Glomerular visceral epithelial cell (primary cell): ENCODE measurements around the gene LHFPL2.
"Not testable (repeated sequence)": the region's sequence is repeated elsewhere in the genome, so short reads cannot be mapped to it uniquely, and the experiment has no call there.

Experiments used
- DNase-seq: peaks from one replicate; pipeline ENCODE4 v3.0.0-alpha.2; 2016; ENCODE audit errors: extremely low spot score

Gene LHFPL2

GRCh38 chr5:78472469-78473106 is 176.0 kb downstream of the LHFPL2 start:
- DNase-seq, result peak; percentile 41

DNA sequence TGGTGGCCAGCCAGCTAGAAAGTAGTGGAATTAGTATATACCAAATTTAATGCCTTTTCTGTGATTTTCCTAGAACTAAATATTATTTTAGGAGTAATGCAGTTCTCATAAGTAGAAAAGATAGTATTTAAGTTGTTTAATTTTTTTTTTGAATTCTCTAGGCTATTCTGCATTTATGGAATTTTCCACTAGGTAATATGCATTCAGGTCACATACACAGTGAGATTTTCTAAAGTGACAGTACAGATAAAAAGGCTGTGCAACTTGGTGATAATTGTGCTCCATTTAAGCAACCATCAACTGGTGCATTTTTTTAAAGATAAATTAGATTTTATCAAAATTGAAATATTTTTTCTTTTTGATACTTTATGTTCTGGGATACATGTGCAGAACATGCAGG is 176.7 kb downstream of the LHFPL2 start:
- DNase-seq, result no peak

DNA sequence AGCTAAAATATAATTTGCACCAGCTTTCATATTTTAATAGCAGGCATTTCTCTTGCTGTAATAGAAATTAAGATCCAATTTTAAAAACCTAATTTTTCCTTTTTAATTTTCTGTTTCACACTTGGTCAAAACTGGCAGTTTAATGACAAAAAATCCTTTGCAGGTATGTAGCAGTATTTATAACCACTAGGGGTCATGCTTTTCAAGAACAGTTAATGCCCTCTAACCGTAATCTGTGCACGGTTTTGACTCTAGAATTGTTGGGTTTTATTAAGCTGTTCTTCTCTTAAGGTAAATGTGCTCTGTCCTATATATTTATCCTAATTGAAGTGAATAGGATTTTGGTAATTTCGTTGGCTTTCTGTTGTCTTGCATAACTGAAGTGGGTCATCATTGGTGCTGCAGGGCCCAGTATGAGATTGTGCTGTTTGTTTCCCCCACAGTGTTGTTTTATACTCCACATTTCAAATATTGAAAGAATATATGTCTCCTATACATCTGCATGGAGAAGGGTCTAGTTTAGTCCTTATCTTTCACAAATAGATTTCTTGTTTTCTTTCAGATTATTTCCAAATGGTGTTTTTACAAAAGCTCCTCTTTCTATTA is 180.7 kb downstream of the LHFPL2 start:
- peak; percentile 42 for DNase-seq

DNA sequence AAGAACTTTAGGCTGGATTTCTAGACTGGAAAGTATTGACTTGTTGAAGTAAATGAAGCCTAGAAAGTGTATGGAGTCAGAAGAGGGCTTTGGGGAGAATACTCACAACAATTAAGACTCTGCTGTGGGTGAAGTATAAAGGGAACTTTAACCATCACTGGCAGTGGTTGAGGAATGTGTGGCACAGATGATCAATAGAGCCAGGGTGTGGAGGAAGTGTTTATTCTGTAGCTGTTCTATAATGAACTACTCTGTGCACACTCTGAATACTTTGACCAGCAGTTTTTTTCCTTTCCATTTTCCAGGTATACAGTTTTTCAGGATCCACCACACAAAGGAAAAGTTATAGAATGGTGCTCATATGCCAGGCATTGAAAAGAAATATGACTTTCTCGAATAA is 181.4 kb downstream of the LHFPL2 start:
- no peak for DNase-seq

GRCh38 chr5:78458843-78459242 is 189.7 kb downstream of the LHFPL2 start:
- no peak for DNase-seq

GRCh38 chr5:78457507-78457906 is 191.1 kb downstream of the LHFPL2 start:
- not testable (repeated sequence) for DNase-seq

GRCh38 chr5:78449103-78449502 is 199.5 kb downstream of the LHFPL2 start:
- DNase-seq, result no peak

DNA sequence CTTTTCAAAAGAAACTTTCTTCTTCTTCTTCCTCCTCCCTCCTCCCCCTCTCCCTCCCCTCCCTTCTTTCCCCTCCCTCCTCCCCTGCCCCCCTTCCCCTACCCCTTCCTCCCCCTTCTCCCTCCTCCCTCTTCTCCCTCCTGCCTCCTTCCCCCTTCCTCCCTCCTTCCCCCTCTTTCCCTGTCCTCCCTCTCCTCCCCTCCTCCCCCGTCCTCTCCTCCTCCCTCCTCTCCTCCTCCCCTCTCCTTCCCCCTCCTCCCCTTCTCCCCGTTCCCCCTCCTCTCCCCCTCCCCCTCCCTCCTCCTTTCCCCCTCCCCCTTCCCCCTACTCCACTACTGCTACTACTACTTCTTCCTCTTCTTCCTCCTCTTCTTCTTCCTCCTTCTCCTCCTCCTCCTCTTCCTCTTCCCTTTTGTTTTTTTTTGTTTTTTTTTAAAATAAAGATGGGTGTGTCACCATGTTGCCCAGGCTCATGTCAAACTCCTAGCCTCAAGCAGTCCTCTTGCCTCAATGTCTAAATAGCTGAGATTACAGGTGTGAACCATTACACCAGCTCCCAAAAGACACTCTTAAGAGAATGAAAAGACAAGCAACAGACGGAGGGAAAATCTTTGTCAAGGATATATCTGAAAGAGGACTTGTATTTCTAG is 200.7 kb downstream of the LHFPL2 start:
- no peak for DNase-seq
